ENCODE data around the gene NLN.
"Not testable (repeated sequence)": the region's sequence is repeated elsewhere in the genome, so short reads cannot be mapped to it uniquely, and the experiment has no call there.

NLN gene

GRCh38 chr5:65775476-65775875, 53.5 kb downstream of the NLN start:
- DNase-seq (ENCODE audit: low spot score), result no peak
- no peak for TF ChIP-seq CTCF (IDR thresholded peaks at IDR 0.05; ENCODE audit: extremely low read depth, missing control alignments)

GRCh38 chr5:65776441-65777141, 54.6 kb downstream of the NLN start:
- no peak for TF ChIP-seq CTCF (IDR thresholded peaks at IDR 0.05; ENCODE audit: extremely low read depth, missing control alignments)
- no peak for DNase-seq (ENCODE audit: low spot score)

GRCh38 chr5:65778126-65778525, 56.1 kb downstream of the NLN start:
- no peak for TF ChIP-seq CTCF (IDR thresholded peaks at IDR 0.05; ENCODE audit: extremely low read depth, missing control alignments)
- no peak for DNase-seq (ENCODE audit: low spot score)

- no peak for TF ChIP-seq CTCF (IDR thresholded peaks at IDR 0.05; ENCODE audit: extremely low read depth, missing control alignments)
- peak; percentile 32 for DNase-seq (ENCODE audit: low spot score)
Observed at GRCh38 chr5:65779643-65780042, 57.6 kb downstream of the NLN start.

- DNase-seq (ENCODE audit: low spot score), result not testable (repeated sequence)
Observed at GRCh38 chr5:65788296-65788695, 66.3 kb downstream of the NLN start.

GRCh38 chr5:65790371-65791163, 68.6 kb downstream of the NLN start:
- no peak for DNase-seq (ENCODE audit: low spot score)
- no peak for TF ChIP-seq CTCF (IDR thresholded peaks at IDR 0.05; ENCODE audit: extremely low read depth, missing control alignments)

- no peak for TF ChIP-seq CTCF (IDR thresholded peaks at IDR 0.05; ENCODE audit: extremely low read depth, missing control alignments)
- DNase-seq (ENCODE audit: low spot score), result no peak
Observed at GRCh38 chr5:65791712-65792673, 70.0 kb downstream of the NLN start.

All from GM20000 (cell line).